ENCODE measurements around the gene RBM5.

RBM5 gene

GRCh38 chr3:50126287-50127211, 37.8 kb downstream of the RBM5 start:
- Histone ChIP-seq H3K79me2 (ENCODE audit: insufficient read depth, low read length) (no peaks in the 10 kb centered on the region), H3K27me3 (ENCODE audit: low read length) (no peaks in the 10 kb centered on the region), H3K4me2 (ENCODE audit: low read depth, low read length, poor library complexity, severe bottlenecking) (no peak overlapping the region), H4K20me1 (ENCODE audit: low read depth, low read length) (no peaks in the 10 kb centered on the region), H3K27ac (ENCODE audit: low read depth, low read length) (no peak overlapping the region), H3K9me3 (ENCODE audit: insufficient read depth, low read length) (no peaks in the 10 kb centered on the region), H2AFZ (ENCODE audit: low read depth, low read length, severe bottlenecking) (no peak overlapping the region), H3F3A (ENCODE audit: insufficient read depth) (no peaks in the 10 kb centered on the region), H3K36me3 (ENCODE audit: low read length) (no peaks in the 10 kb centered on the region), H3K9ac (ENCODE audit: low read length) (no peak overlapping the region), H3K9me2 (replicated peaks; ENCODE audit: insufficient read depth, low read length) (no peaks in the 10 kb centered on the region), H3K4me3 (ENCODE audit: insufficient read depth, low read length, poor library complexity, severe bottlenecking) (no peak overlapping the region)
- TF ChIP-seq EZH2phosphoT487 (conservative IDR thresholded peaks at IDR 0.05; ENCODE audit: low read length), result no peak
- no peak for TF ChIP-seq CTCF (IDR thresholded peaks at IDR 0.05; ENCODE audit: insufficient read depth, low read length, poor library complexity, severe bottlenecking)

- Histone ChIP-seq H3K36me3 (ENCODE audit: low read length) (no peaks in the 10 kb centered on the region), H4K20me1 (ENCODE audit: low read depth, low read length) (no peaks in the 10 kb centered on the region), H3K9me2 (replicated peaks; ENCODE audit: insufficient read depth, low read length) (no peaks in the 10 kb centered on the region), H3K79me2 (ENCODE audit: insufficient read depth, low read length) (no peaks in the 10 kb centered on the region), H2AFZ (ENCODE audit: low read depth, low read length, severe bottlenecking) (no peak overlapping the region), H3K27ac (ENCODE audit: low read depth, low read length) (no peak overlapping the region), H3F3A (ENCODE audit: insufficient read depth) (no peaks in the 10 kb centered on the region), H3K9ac (ENCODE audit: low read length) (no peak overlapping the region), H3K4me3 (ENCODE audit: insufficient read depth, low read length, poor library complexity, severe bottlenecking) (no peak overlapping the region), H3K4me2 (ENCODE audit: low read depth, low read length, poor library complexity, severe bottlenecking) (no peak overlapping the region), H3K9me3 (ENCODE audit: insufficient read depth, low read length) (no peaks in the 10 kb centered on the region), H3K27me3 (ENCODE audit: low read length) (no peaks in the 10 kb centered on the region)
- TF ChIP-seq CTCF (IDR thresholded peaks at IDR 0.05; ENCODE audit: insufficient read depth, low read length, poor library complexity, severe bottlenecking) (no peak), EZH2phosphoT487 (conservative IDR thresholded peaks at IDR 0.05; ENCODE audit: low read length) (no peak)
Observed at GRCh38 chr3:50127251-50127691, 38.6 kb downstream of the RBM5 start.

GRCh38 chr3:50128001-50128400, 39.3 kb downstream of the RBM5 start:
- H3K9me2 ChIP-seq (replicated peaks; ENCODE audit: insufficient read depth, low read length), result no peaks in the 10 kb centered on the region
- no peaks in the 10 kb centered on the region for H3K9me3 ChIP-seq (ENCODE audit: insufficient read depth, low read length)
- no peaks in the 10 kb centered on the region for H3F3A ChIP-seq (ENCODE audit: insufficient read depth)
- no peak overlapping the region for H3K27ac ChIP-seq (ENCODE audit: low read depth, low read length)
- H3K9ac ChIP-seq (ENCODE audit: low read length), result no peak overlapping the region
- no peak overlapping the region for H3K4me2 ChIP-seq (ENCODE audit: low read depth, low read length, poor library complexity, severe bottlenecking)
- H4K20me1 ChIP-seq (ENCODE audit: low read depth, low read length), result no peaks in the 10 kb centered on the region
- no peaks in the 10 kb centered on the region for H3K79me2 ChIP-seq (ENCODE audit: insufficient read depth, low read length)
- H3K27me3 ChIP-seq (ENCODE audit: low read length), result no peaks in the 10 kb centered on the region
- H3K36me3 ChIP-seq (ENCODE audit: low read length), result no peaks in the 10 kb centered on the region
- H3K4me3 ChIP-seq (ENCODE audit: insufficient read depth, low read length, poor library complexity, severe bottlenecking), result no peak overlapping the region
- H2AFZ ChIP-seq (ENCODE audit: low read depth, low read length, severe bottlenecking), result no peak overlapping the region
- TF ChIP-seq CTCF (IDR thresholded peaks at IDR 0.05; ENCODE audit: insufficient read depth, low read length, poor library complexity, severe bottlenecking) (no peak), EZH2phosphoT487 (conservative IDR thresholded peaks at IDR 0.05; ENCODE audit: low read length) (no peak)

All from SU-DHL-6 (cell line).